Iris pigment epithelial cell (primary cell): ENCODE data around the gene ACTR3C.
"Not testable (repeated sequence)": the region's sequence is repeated elsewhere in the genome, so short reads cannot be mapped to it uniquely, and the experiment has no call there.

Experiments
- DNase-seq: peaks from one replicate; pipeline ENCODE4 v3.0.0-alpha.2; 2011; ENCODE audit warnings: low read depth

The ACTR3C gene

GRCh38 chr7:150281681-150282403 is 41.5 kb downstream of the ACTR3C start:
- DNase-seq = not testable (repeated sequence)

GRCh38 chr7:150278383-150278782 is 45.0 kb downstream of the ACTR3C start:
- not testable (repeated sequence) for DNase-seq

- DNase-seq = peak; percentile 16
These were observed 47.1 kb downstream of the ACTR3C start for GRCh38 chr7:150276132-150276695.

GRCh38 chr7:150271898-150272297 is 51.4 kb downstream of the ACTR3C start:
- DNase-seq = not testable (repeated sequence)

GRCh38 chr7:150270101-150270824 is 53.1 kb downstream of the ACTR3C start:
- DNase-seq = not testable (repeated sequence)

GRCh38 chr7:150268798-150269197 is 54.5 kb downstream of the ACTR3C start:
- DNase-seq = not testable (repeated sequence)

- DNase-seq = not testable (repeated sequence)
These were observed 55.1 kb downstream of the ACTR3C start for GRCh38 chr7:150268287-150268686.

GRCh38 chr7:150266953-150267665 is 56.2 kb downstream of the ACTR3C start:
- DNase-seq = not testable (repeated sequence)

GRCh38 chr7:150262656-150263055 is 60.7 kb downstream of the ACTR3C start:
- not testable (repeated sequence) for DNase-seq

- DNase-seq = not testable (repeated sequence)
These were observed 75.6 kb downstream of the ACTR3C start for GRCh38 chr7:150247745-150248144.

GRCh38 chr7:150245208-150245607 is 78.1 kb downstream of the ACTR3C start:
- DNase-seq = not testable (repeated sequence)

GRCh38 chr7:150242935-150243334 is 80.4 kb downstream of the ACTR3C start:
- not testable (repeated sequence) for DNase-seq

GRCh38 chr7:150225444-150225843 is 97.9 kb downstream of the ACTR3C start:
- DNase-seq = not testable (repeated sequence)

GRCh38 chr7:150222083-150222972 is 101.0 kb downstream of the ACTR3C start:
- not testable (repeated sequence) for DNase-seq

- DNase-seq = not testable (repeated sequence)
These were observed 102.6 kb downstream of the ACTR3C start for GRCh38 chr7:150220673-150221181.

GRCh38 chr7:150219941-150220658 is 103.2 kb downstream of the ACTR3C start:
- DNase-seq = not testable (repeated sequence)

GRCh38 chr7:150206848-150207247 is 116.5 kb downstream of the ACTR3C start:
- DNase-seq = not testable (repeated sequence)

- not testable (repeated sequence) for DNase-seq
These were observed 117.5 kb downstream of the ACTR3C start for GRCh38 chr7:150205866-150206265.

- DNase-seq = not testable (repeated sequence)
These were observed 118.8 kb downstream of the ACTR3C start for GRCh38 chr7:150204577-150204976.

- DNase-seq = not testable (repeated sequence)
These were observed 120.5 kb downstream of the ACTR3C start for GRCh38 chr7:150202894-150203293.
